HT1080 (cell line): ENCODE data around the gene GPAT3. TPM values are rescaled to one million over a fixed set of nuclear protein-coding genes. Genes with fewer than 3 reads are reported as not detected.
"Not testable (repeated sequence)": the region's sequence is repeated elsewhere in the genome, so short reads cannot be mapped to it uniquely, and the experiment has no call there.

ENCODE experiments used
- DNase-seq: peaks from one replicate; pipeline ENCODE4 v3.0.0-alpha.2; 2015; ENCODE audit warnings: low read depth
- polyA plus RNA-seq, 2 experiments: library from polyadenylated mRNA; depleted of rRNA; stranded (reverse); fragments of >200 nt; gene quantifications; 2 replicates each; pipeline ENCODE4 v1.2.3, GENCODE V29; 2015
- total RNA-seq: library from RNA; depleted of rRNA; stranded (reverse); fragments of >200 nt; shearing (Covaris generic); gene quantifications from 2 replicates; pipeline ENCODE4 v1.2.3, GENCODE V29; 2014; rRNA removed

GPAT3 gene
- 106 and 121 TPM in 2 replicates for total RNA-seq
- 57.1 and 65.7 TPM in 2 replicates for polyA plus RNA-seq (2015; cell fraction: cytosol; rRNA removed)
- polyA plus RNA-seq (2015; cell fraction: nucleus; rRNA removed): 88.6 and 89.7 TPM in 2 replicates

DNA sequence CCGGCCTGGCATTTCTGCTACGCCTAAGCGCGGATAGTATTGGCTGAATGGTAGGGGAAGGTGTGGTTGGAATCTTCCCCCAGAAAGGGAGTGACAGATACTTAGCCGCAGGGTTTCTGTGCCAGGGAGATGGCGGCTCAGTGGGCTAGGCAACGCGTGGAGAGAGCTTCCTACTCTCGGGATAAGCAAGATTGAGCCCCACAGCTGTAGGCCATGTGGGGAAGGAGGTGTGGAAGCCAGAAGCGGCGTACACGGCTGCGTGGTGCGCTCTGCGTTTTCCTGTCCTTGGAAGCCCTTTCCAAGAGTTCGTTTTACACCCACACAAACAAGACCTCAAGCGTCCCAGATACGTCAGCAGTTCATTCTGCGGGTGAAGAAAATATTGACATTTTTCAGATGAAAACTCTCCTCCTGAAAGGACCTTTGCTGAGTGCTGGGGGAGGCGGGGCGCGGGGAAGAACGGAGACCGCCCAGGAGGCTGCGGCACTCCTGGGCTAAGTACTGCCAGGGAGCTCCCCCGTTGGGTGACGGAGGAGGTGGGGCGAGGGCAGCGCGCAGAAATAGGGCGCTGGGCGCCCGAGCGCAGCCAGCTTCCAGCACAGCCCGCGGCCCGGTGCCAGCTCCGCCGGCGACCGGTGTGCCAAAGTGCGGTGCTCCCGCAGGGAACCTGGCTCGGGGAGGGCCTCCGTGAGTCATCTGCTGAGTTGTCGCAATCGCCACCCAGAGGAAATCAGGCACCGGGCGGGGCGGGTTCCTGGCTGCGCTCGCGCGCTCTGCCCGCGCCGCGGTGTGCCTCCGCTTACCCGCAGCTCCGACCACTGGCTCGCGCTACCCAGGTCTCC is at the start of gene GPAT3:
Gene GPAT3 (plus strand): TSS at position 589 of the 842 bp plus-strand sequence. CDS start 515 bp downstream, outside the sequence.
- peak; percentile 89 for DNase-seq

DNA sequence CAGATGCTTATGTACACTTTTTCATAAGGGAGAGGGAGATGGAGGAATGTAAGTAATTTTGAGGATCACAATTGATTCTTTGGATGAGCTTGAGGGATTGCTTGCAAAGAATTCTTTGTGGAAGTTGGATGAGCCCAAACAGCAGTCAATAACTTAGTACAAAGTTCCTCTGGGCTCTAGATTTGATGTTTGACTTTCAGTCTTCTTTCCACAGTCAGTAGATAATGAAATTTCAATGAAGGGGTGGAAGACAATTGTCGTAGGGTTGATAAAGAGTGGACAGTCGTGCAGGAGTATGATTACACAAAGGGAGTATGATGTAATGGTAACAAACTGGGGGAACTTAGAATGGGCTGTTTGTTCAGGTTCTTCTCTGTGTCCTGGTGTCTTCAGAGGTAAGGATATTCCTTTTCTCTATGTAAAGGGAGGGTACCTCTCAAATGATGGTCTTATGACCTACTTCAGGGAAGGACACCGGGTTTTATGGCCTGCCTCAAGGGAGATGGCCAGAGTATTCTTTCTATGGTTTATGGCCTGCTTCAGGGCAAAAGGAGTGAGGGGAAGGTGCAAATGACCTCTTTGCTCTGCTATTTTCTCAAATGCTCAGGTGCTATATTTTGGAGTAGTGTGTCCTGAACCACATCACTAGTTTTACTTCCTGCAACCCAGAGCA is 49.3 kb upstream of the GPAT3 start:
- DNase-seq: no peak

DNA sequence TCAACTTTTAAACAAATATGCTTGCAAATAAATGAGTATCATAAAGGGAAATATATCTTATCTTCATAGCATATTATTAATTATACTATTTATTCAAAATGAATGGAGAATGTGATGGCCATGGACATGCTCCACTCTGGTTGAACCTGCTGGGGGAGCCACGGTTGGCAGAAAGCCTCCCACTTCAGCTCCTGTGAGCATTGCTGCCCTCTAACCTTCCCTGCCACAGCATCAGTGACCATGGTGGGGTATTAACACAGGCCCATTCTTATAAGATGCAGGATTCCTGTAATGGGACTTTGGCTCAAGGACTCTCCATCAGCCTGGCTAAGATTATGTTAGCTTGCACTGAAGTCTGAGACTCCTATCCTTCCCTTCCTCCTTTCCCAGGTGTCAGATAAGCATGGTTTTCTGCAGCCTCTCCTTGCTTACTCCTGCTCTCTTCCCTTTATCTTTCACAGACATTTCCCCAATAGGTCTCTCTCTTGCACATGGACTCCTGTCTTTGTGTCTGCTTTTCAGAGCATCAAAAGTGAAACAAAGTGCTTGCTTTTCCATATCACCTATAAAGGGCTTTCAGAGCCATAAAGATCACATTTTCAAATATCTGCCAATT is 46.1 kb upstream of the GPAT3 start:
- DNase-seq: no peak

DNA sequence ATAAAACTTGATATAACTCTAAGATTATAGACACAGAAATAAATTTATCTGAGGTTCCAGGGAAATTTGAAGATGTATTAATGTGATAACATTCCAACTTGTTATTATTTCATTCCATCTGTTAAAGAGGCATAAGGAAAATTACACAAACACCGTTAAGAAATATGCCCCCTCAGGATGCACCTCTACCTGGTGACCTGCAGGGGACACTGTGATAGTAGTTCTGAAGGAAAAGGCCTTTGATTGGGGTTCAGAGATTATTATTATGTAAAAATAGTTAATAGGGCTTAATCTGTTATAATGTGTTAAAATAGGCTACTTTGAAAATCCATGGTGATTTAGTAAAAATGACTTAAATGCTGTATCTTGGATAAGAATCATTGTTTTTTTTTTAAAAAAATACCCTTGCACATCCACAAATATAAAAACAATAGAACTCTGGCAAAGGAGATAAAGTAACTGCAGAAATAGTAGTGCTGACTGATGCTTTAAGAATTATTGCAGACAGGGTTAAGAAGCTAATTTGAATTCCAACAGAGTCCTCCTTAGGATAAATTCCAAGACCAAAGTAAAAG is 44.9 kb upstream of the GPAT3 start:
- no peak for DNase-seq

DNA sequence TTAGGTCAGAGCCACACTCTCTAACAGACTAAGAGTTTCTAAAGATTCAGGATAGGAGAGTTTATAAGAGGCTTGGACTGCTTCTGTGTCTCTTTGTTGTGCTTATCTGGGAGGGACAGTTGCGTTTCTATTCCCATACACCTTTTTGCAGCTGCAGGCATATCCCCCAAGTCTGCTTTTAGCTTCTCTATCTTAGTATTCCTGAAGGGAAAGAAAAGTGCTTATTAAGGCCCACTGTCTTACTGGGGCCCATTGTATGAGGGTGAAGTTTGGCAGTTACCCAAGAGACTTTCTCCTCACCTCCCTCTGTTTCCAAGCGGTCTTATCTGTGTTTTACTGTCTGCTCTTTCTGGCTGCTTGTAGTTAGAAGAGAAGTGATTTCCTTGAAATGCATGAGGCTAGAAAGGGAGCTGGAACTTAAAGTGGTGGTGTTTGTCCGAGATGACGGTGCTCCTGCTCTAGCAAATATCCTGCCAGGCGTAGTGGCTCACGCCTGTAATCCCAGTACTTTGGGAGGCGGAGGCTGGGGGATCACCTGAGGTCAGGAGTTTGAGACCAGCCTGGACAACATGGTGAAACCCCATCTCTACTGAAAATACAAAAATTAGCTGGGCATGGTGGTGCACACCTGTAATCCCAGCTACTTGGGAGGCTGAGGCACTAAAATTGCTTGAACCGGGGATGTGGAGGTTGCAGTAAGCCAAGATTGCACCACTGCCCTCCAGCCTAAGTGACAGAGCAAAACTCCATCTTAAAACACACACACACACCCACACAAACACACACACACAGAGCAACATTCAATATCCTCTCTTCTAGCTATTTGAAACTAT is 39.6 kb upstream of the GPAT3 start:
- DNase-seq: not testable (repeated sequence)

DNA sequence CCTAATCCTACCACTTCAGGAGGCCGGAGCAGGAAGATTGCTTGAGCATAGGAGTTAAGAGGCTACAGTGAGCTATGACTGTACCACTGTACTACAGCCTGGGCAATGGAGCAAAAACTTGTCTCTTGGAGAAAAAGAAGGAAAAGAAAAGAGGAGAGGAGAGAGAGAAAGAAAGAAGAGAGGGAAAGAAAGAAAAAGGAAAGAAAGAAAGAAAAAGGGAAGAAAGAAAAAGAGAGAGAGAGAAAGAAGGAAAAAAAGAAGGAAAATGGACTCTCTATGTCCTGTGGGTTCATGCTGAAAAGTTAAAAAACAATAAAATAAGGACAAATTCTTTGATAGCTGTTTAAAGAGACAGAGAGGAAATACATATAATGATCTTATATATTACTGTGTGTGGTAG is 37.7 kb upstream of the GPAT3 start:
- no peak for DNase-seq

DNA sequence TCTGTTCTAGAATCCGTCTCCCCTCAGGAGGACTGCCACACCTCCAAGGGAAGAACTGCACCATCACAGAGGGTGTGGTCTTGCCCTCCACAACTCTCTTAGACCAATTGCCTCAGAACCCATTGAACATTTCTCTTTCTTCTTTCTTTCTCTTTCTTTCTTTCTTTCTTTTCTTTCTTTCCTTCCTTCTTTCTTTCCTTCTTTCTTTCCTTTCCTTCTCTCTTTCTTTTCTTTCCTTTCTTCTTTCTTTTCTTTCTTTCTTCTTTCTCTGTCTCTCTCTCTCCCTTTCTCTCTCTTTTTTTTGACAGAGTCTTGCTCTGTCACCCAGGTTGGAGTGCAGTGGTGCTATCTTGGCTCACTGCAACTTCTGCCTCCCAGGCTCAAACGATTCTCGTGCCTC is 34.2 kb upstream of the GPAT3 start:
- DNase-seq: not testable (repeated sequence)

DNA sequence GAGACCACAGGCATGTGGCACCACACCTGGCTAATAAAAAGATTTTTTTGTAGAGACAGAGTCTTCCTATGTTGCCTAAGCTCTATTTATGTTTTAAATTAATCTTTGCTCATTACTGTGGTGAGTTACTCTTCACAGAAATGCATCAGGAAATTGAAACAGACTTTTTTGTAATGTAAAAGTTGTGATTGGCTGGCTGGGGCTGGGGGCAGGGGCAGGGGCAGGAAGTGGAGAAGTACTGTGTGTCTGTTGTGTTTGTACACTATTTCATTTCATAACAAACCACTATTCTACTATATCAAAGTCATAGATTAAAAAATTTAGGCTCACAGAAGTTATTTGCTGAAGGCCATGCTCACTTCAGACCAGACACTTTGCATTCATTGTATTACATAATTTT is 31.9 kb upstream of the GPAT3 start:
- no peak for DNase-seq

DNA sequence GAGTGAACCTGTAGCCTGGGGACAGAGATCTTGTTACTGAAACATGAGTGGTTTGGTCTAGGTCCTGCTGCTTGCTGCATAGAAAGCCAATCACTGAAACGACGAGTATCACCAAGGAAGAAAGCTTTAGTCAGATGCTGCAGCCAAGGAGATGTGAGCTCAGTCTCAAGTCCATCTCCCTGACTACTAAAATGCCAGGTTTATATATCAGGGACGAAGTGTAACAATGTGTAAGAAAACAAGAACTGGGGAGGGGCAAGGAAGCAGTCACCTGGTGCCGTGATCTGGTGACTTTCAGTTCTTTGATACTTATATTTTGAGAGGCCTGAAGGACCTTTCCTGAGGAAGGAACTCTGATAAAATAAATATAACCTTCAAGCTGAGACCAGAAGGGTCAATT is 31.4 kb upstream of the GPAT3 start:
- DNase-seq: no peak

DNA sequence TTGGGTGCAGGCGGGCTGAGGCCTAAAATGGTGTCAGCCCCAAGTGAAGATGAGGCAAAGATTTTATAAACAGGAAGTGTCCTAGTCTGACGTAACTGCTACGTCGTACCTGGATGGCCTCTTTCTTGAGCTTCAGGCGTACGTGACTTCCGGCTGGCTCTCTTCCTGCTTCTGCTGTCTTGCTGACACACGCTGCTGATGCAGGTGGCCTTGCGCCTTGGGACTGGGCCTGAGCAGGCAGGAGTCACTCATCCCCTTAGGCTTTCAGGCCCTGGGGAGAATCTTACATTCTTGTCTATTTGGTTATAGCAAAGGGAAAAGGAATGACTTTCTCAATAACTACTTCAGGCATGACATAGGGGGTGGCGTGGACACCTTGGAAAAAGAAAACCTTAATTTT is 30.9 kb upstream of the GPAT3 start:
- no peak for DNase-seq

DNA sequence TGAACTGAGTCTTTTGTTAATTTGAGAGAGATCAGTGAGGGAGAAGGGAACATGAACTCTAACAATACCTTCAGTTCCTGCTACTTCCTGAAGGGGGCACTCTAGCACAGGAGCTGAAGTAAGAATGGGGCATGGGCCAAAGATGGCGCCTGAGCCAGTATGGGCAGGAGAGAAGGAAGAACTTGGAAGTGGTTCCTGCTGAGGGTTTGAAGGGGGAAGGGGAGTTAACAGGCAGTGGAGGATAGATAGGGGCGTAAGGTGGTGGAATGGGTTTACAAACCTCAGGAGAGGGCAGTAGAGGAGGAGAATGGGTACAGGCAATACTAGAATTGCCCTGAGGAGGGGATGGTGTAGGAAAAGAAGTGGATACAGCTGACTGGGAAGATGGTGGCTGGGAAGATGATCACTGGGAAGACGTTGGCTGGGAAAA is 26.7 kb upstream of the GPAT3 start:
- DNase-seq: peak; percentile 63

DNA sequence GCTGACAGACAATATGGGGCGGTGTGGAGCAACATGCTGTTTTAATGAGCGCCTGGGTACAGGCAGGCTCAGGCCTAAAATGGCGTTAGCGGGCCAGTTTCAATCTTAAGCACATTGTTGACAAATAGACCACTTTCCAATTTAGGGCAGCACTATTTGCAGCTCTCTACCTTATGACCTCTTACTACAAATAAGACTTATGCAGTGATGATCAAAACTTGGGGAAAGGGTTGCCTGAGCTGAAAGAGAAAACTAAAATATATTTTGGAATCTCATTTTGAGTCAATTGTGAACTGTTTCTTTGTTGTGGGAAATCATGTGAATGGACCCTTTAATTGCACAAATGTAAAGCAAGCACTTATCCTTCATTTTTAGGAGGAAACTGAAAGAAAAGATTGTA is 25.5 kb upstream of the GPAT3 start:
- no peak for DNase-seq

DNA sequence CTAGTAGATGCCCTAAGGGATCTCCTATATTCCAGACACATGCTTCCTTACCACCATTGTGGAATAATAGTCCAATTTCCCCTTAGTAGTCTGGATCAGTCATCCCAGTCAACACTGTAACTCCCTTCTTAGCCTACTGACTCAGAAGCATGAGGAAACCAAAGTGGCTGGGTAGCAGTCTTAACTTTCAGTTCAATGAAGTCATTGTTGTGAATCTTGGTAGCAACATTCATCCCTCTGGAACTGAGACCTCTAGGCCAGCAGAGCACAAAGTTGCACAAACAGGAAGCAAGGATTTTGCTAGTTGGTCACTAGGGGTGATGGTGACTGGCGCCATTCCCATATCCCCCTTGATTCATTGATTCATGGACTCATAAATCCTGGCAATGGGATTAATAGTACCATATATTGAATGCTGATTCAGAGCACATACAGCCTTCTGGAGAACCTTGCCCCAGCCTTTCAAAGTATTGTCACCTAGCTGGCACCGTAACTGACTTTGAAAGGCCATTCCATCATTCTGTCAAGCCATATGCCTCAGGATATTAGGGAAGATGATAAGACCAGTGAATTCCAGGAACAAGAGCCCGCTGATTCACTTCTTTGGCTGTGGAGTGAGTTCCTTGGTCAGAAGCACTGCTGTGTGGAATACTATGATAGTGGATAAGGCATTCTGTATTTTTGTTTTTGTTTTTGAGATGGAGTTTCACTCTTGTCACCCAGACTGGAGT is 19.7 kb upstream of the GPAT3 start:
- peak; percentile 95 for DNase-seq

DNA sequence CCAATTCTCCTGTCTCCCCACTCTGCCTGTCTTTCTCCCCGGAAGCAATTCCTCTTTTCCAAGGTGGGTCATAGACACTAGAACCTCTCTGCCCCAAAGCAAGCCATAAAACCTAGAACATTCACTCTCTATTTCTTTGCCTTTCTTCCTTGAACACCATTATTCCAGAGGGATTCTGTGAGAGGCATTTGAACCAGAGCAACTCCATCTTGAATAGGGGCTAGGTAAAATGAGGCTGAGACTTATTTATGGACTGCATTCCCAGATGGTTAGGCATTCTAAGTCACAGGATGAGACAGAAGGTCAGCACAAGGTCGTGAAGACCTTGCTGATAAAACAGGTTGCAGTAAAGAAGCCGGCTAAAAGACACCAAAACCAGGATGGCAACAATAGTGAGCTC is 13.7 kb upstream of the GPAT3 start:
- no peak for DNase-seq

DNA sequence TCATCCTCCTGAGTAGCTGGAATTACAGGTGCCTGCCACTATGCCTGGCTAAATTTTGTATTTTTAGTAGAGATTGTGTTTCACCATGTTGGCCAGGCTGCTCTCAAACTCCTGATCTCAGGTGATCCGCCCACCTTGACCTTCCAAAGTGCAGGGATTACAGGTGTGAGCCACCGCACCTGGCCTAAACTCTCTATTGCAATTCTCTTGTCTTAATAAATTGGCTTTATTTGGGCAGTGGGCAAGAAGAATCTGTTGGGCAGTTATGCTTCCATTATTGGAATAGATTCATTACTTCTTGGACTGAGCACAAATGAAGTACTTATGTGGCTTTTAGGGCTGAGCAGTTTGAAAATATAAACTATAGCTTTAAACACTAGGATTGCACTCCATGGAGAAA is 8.2 kb upstream of the GPAT3 start:
- no peak for DNase-seq

DNA sequence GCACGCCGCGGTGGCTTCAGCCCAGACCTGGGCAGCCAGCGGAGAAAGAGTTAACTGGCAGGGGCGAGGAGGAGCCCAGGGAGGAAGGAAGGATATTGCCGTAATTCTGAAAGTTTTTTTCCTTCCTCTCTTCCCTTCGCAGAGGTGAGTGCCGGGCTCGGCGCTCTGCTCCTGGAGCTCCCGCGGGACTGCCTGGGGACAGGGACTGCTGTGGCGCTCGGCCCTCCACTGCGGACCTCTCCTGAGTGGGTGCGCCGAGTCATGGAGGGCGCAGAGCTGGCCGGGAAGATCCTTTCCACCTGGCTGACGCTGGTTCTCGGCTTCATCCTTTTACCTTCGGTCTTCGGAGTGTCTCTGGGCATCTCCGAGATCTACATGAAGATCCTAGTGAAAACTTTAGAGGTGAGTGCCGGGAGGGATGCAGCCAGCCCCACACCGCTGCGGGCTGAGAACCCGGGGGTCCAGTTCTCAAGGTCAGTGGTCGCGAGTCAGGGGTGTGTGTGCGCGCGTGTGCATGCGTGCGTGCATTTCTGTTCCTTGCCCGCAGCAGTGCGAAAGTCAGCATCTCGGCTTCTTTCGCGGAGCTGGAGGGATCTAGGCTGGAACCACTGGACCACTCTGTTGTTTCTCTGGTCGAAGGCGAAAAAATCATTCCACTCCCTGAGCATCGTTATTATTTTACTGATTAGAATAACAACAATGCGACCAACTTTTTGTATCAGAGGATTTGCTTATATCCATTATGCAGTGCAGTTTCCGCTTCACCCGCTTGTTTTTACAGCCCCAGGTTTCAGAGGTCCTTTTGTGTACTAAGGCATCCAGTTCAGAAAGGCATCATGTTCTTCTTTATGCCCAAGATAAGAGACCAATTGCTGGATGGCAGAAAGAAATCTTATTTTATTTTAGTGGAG is 709 bp downstream of the GPAT3 start:
- no peak for DNase-seq

DNA sequence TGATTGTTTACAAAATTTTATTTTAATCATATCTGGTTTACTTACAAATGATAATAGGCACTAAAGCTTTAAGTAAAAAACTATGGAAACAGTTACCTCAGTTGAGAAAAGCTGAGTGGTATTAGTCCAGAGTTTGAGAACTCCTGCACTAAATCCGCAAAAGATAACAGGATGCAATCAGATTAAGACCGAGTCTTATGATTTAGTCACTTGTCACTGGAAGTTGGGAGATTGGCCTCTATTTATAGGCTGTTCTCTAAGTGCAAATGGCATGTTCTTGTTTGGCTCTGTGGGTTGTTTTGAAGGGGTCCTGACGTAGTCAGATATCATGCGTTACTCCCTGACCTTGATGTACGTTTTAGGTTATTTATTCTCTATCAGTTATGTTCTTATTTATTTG is 6.3 kb downstream of the GPAT3 start:
- DNase-seq: no peak

DNA sequence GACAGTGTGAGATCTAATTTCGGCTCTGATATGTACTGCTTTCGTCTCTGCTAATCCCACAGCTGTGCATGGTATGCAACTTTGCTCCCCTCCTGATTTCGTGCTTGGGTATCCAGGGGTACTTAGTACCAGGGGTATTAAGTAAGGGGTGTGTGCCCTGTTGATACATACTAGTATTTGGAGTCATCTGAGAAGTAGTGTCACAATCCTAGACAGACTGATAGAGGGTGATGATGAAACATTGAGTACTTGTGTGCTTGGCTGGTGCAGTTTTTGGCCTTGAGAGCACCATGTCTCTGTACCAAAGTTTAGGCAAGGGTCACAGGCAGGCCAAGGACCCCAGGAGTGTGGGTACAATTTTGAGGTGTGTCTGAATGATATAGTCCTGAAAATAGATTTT is 10.9 kb downstream of the GPAT3 start:
- DNase-seq: no peak
